HCT116 (cell line): ENCODE measurements around the gene RXRA.

Source experiments
- ELF1 ChIP-seq: IDR thresholded peaks from 2 replicates; pipeline ENCODE4 v1.6.1; 2012; ENCODE audit warnings: low read depth, borderline replicate concordance
- FOSL1 ChIP-seq: IDR thresholded peaks from 2 replicates; pipeline ENCODE4 v1.6.1; 2012; ENCODE audit warnings: low read depth
- POLR2A ChIP-seq: IDR thresholded peaks from 2 replicates; pipeline ENCODE4 v1.7.0; 2011; ENCODE audit warnings: borderline replicate concordance; ENCODE audit not compliant: insufficient read depth, insufficient read length; ENCODE audit errors: extremely low read depth
- POLR2AphosphoS5 ChIP-seq: IDR thresholded peaks from 2 replicates; pipeline ENCODE4 v1.6.1; 2011; ENCODE audit warnings: mild to moderate bottlenecking, low read depth, low read length, moderate library complexity
- SP1 ChIP-seq: IDR thresholded peaks from 2 replicates; pipeline ENCODE4 v1.6.1; 2012; ENCODE audit warnings: low read depth
- YY1 ChIP-seq: IDR thresholded peaks from 2 replicates; pipeline ENCODE4 v1.6.1; 2011; ENCODE audit warnings: low read length, low read depth, moderate library complexity, mild to moderate bottlenecking; ENCODE audit not compliant: insufficient replicate concordance; ENCODE audit errors: extremely low read depth
- ZNF274 ChIP-seq: fragments of 200-500 bp; sonication (Bioruptor generic); IDR thresholded peaks from 2 replicates; pipeline ENCODE4 v1.6.1; 2014; ENCODE audit warnings: mild to moderate bottlenecking, low read depth, low read length, inconsistent platforms
- TF ChIP-seq, protein P1 (sequence below), 3 experiments: fragments of 200-600 bp in 1 of 3; sonication (generic) in 1 of 3; IDR thresholded peaks in 2 of 3; conservative IDR thresholded peaks in 1 of 3; 2 replicates each; pipeline ENCODE4 v1.5.1; 2012 to 2017; ENCODE audit warnings: low read depth in 2 of 3, low read length in 2 of 3, antibody characterized with exemption in 1 of 3, borderline replicate concordance in 1 of 3, control low read depth in 1 of 3, mild to moderate bottlenecking in 1 of 3, mixed read lengths in 1 of 3, mixed run types in 1 of 3, moderate library complexity in 1 of 3; ENCODE audit not compliant: insufficient read depth in 1 of 3
- TF ChIP-seq, protein P2 (sequence below): IDR thresholded peaks from 2 replicates; pipeline ENCODE4 v1.6.1; 2012
- TF ChIP-seq, protein P3 (sequence below): IDR thresholded peaks from 2 replicates; pipeline ENCODE4 v1.6.1; 2011; ENCODE audit warnings: mild to moderate bottlenecking, low read length, moderate library complexity; ENCODE audit not compliant: insufficient replicate concordance; ENCODE audit errors: extremely low read depth
- TF ChIP-seq, protein P4 (sequence below): IDR thresholded peaks from 2 replicates; pipeline ENCODE4 v1.6.1; 2012

DNA sequence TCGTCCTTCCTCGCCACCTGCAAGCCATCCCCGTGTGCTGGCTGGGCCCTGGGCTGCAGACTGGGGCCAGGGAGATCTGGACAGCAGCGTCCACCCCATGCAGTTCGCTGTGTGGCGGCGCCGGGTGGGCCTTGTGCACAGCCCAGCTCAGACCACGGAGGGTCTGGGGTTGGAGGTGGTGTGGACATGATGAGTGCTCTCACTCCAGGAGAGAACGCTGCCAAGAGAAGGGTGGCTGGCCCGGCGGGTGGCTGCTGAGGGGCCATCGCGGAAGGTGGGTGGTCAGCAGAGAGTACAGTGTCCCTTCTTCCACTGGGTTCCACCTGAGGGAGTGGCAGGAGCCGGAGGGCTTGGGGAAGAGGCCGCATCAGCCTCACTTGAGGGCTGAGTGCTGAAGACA lies 44.4 kb downstream of the RXRA start:
- no peak for TF ChIP-seq POLR2A
- TF ChIP-seq, protein P1, sequence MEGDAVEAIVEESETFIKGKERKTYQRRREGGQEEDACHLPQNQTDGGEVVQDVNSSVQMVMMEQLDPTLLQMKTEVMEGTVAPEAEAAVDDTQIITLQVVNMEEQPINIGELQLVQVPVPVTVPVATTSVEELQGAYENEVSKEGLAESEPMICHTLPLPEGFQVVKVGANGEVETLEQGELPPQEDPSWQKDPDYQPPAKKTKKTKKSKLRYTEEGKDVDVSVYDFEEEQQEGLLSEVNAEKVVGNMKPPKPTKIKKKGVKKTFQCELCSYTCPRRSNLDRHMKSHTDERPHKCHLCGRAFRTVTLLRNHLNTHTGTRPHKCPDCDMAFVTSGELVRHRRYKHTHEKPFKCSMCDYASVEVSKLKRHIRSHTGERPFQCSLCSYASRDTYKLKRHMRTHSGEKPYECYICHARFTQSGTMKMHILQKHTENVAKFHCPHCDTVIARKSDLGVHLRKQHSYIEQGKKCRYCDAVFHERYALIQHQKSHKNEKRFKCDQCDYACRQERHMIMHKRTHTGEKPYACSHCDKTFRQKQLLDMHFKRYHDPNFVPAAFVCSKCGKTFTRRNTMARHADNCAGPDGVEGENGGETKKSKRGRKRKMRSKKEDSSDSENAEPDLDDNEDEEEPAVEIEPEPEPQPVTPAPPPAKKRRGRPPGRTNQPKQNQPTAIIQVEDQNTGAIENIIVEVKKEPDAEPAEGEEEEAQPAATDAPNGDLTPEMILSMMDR (IDR thresholded peaks at IDR 0.05 in 2 of 3, conservative IDR thresholded peaks at IDR 0.05 in 1 of 3; ENCODE audit: borderline replicate concordance in 1 of 3, insufficient read depth in 1 of 3, low read depth in 2 of 3, low read length in 2 of 3) = no peak
- TF ChIP-seq ELF1 = no peak
- TF ChIP-seq POLR2AphosphoS5 = no peak
- TF ChIP-seq SP1 = no peak
- TF ChIP-seq, protein P2, sequence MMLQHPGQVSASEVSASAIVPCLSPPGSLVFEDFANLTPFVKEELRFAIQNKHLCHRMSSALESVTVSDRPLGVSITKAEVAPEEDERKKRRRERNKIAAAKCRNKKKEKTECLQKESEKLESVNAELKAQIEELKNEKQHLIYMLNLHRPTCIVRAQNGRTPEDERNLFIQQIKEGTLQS = no peak
- no peak for TF ChIP-seq FOSL1
- TF ChIP-seq, protein P3, sequence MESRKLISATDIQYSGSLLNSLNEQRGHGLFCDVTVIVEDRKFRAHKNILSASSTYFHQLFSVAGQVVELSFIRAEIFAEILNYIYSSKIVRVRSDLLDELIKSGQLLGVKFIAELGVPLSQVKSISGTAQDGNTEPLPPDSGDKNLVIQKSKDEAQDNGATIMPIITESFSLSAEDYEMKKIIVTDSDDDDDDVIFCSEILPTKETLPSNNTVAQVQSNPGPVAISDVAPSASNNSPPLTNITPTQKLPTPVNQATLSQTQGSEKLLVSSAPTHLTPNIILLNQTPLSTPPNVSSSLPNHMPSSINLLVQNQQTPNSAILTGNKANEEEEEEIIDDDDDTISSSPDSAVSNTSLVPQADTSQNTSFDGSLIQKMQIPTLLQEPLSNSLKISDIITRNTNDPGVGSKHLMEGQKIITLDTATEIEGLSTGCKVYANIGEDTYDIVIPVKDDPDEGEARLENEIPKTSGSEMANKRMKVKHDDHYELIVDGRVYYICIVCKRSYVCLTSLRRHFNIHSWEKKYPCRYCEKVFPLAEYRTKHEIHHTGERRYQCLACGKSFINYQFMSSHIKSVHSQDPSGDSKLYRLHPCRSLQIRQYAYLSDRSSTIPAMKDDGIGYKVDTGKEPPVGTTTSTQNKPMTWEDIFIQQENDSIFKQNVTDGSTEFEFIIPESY = no peak
- TF ChIP-seq, protein P4, sequence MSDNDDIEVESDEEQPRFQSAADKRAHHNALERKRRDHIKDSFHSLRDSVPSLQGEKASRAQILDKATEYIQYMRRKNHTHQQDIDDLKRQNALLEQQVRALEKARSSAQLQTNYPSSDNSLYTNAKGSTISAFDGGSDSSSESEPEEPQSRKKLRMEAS = no peak
- no peak for TF ChIP-seq ZNF274
- TF ChIP-seq YY1 = no peak
